H1 (cell line): Measurements from ENCODE around the gene SFMBT2. TPM values are rescaled to one million over a fixed set of nuclear protein-coding genes. Genes with fewer than 3 reads are reported as not detected.

Source experiments
- CTCF ChIA-PET: fragments of 300-600 bp; sonication (Branson Sonifier 250); formaldehyde crosslinking; loops from one replicate; lab custom pipeline; 2021; ENCODE audit not compliant: partially characterized antibody; lab: Charles Lee
- POLR2A ChIA-PET: fragments of 300-600 bp; sonication (Branson Sonifier 250); formaldehyde crosslinking; loops from one replicate; lab custom pipeline; 2021; ENCODE audit warnings: inconsistent platforms; ENCODE audit not compliant: partially characterized antibody; lab: Charles Lee
- DNase-seq, 2 experiments: peaks; one replicate each; pipeline versions ENCODE4 v3.0.0 to v3.0.0-alpha.2; 2010 to 2022; ENCODE audit warnings: low spot score in 2 of 2, low read depth in 1 of 2, mixed read lengths in 1 of 2
- FAIRE-seq: peaks from 2 replicates; lab custom pipeline; 2011; peaks lifted over from hg19 to GRCh38; lab: Jason Lieb, UNC
- H2AFZ ChIP-seq: 2 replicates; pipeline ENCODE4 v1.8.1; 2012; ENCODE audit warnings: low read length, inconsistent platforms
- H2AK5ac ChIP-seq: 2 replicates; pipeline ENCODE4 v1.6.1; 2013; ENCODE audit warnings: low read depth, low read length
- H2BK120ac ChIP-seq: replicated peaks from 2 replicates; pipeline ENCODE3; 2013; ENCODE audit warnings: low read depth, low read length, inconsistent platforms
- H2BK12ac ChIP-seq: 2 replicates; pipeline ENCODE4 v1.6.1; 2013; ENCODE audit warnings: low read depth, low read length
- H2BK15ac ChIP-seq: 2 replicates; pipeline ENCODE4 v1.6.1; 2013; ENCODE audit warnings: low read length
- H2BK20ac ChIP-seq: 2 replicates; pipeline ENCODE4 v1.6.1; 2013; ENCODE audit warnings: low read length
- H2BK5ac ChIP-seq: 2 replicates; pipeline ENCODE4 v1.6.1; 2013; ENCODE audit warnings: low read depth, low read length
- H3K14ac ChIP-seq: 2 replicates; pipeline ENCODE4 v1.6.1; 2013; ENCODE audit warnings: inconsistent platforms; ENCODE audit not compliant: insufficient read length
- H3K18ac ChIP-seq: 2 replicates; pipeline ENCODE4 v1.6.1; 2013; ENCODE audit warnings: low read length; ENCODE audit errors: extremely low read depth
- H3K23ac ChIP-seq: 2 replicates; pipeline ENCODE4 v1.6.1; 2013; ENCODE audit warnings: inconsistent platforms; ENCODE audit not compliant: insufficient read length
- H3K23me2 ChIP-seq: 2 replicates; pipeline ENCODE4 v1.6.1; 2013; ENCODE audit warnings: low read depth, low read length
- H3K27ac ChIP-seq: 2 replicates; pipeline ENCODE4 v1.6.1; 2011; ENCODE audit warnings: low read depth, low read length, inconsistent platforms
- H3K27me3 ChIP-seq, 4 experiments: replicated peaks in 1 of 4; 1 replicate in 1 of 4; 2 replicates in 3 of 4; pipeline versions ENCODE4 v1.6.1 to v1.8.1; 2011 to 2013; ENCODE audit warnings: low read length in 3 of 4, mild to moderate bottlenecking in 3 of 4, inconsistent platforms in 2 of 4, mixed read lengths in 2 of 4, moderate library complexity in 1 of 4; ENCODE audit not compliant: control insufficient read depth in 3 of 4, insufficient read depth in 3 of 4; ENCODE audit errors: extremely low read depth in 1 of 4
- H3K36me3 ChIP-seq, 4 experiments: 2 replicates each; pipeline versions ENCODE4 v1.6.1 to v1.8.1; 2011 to 2013; ENCODE audit warnings: mild to moderate bottlenecking in 4 of 4, low read length in 3 of 4, moderate library complexity in 2 of 4, control low read depth in 1 of 4, inconsistent platforms in 1 of 4; ENCODE audit not compliant: insufficient read depth in 4 of 4, control insufficient read depth in 2 of 4
- H3K4ac ChIP-seq: replicated peaks from 2 replicates; pipeline ENCODE3; 2013; ENCODE audit warnings: low read length, low read depth, mixed read lengths, inconsistent platforms; ENCODE audit not compliant: insufficient read length
- H3K4me1 ChIP-seq, 4 experiments: replicated peaks in 1 of 4; 1 replicate in 1 of 4; 2 replicates in 3 of 4; pipeline versions ENCODE4 v1.6.1 to v1.8.1; 2011 to 2013; ENCODE audit warnings: low read length in 3 of 4, inconsistent platforms in 2 of 4, mixed read lengths in 1 of 4; ENCODE audit not compliant: insufficient read depth in 4 of 4, control insufficient read depth in 3 of 4
- H3K4me2 ChIP-seq, 2 experiments: 2 replicates each; pipeline versions ENCODE4 v1.6.1 to v1.8.1; 2011 to 2013; ENCODE audit warnings: low read depth in 2 of 2, low read length in 2 of 2, control low read depth in 1 of 2, inconsistent platforms in 1 of 2, mild to moderate bottlenecking in 1 of 2; ENCODE audit not compliant: insufficient read depth in 1 of 2
- H3K4me3 ChIP-seq, 4 experiments: fragments of 200-600, 300-600 bp in 1 of 4; sonication (generic), shearing (Covaris generic), sonication (Bioruptor Twin) in 1 of 4; 2 replicates each; pipeline versions ENCODE4 v1.5.1 to v1.8.1; 2011 to 2016; ENCODE audit warnings: low read length in 4 of 4, low read depth in 3 of 4, control low read depth in 2 of 4, inconsistent platforms in 2 of 4, mild to moderate bottlenecking in 2 of 4, mixed read lengths in 1 of 4, moderate library complexity in 1 of 4; ENCODE audit not compliant: insufficient read depth in 2 of 4; ENCODE audit errors: extremely low read depth in 1 of 4
- H3K56ac ChIP-seq: replicated peaks from 2 replicates; pipeline ENCODE3; 2013; ENCODE audit warnings: low read depth, mild to moderate bottlenecking, mixed read lengths, low read length, inconsistent platforms; ENCODE audit not compliant: insufficient read length
- H3K79me1 ChIP-seq: 2 replicates; pipeline ENCODE4 v1.6.1; 2013; ENCODE audit warnings: low read depth, low read length, control low read depth
- H3K79me2 ChIP-seq, 2 experiments: 2 replicates each; pipeline versions ENCODE4 v1.6.1 to v1.8.1; 2012 to 2013; ENCODE audit warnings: low read length in 2 of 2, mild to moderate bottlenecking in 2 of 2, inconsistent platforms in 1 of 2; ENCODE audit not compliant: insufficient read depth in 2 of 2, control insufficient read depth in 1 of 2
- H3K9ac ChIP-seq, 4 experiments: replicated peaks in 1 of 4; 1 replicate in 1 of 4; 2 replicates in 3 of 4; pipeline versions ENCODE4 v1.6.1 to v1.8.1; 2011 to 2013; ENCODE audit warnings: low read depth in 3 of 4, low read length in 3 of 4, control low read depth in 2 of 4, mild to moderate bottlenecking in 2 of 4, moderate library complexity in 2 of 4, inconsistent platforms in 1 of 4; ENCODE audit errors: extremely low read depth in 1 of 4
- H3K9me3 ChIP-seq, 2 experiments: 2 replicates each; pipeline versions ENCODE4 v1.6.1 to v1.8.1; 2012 to 2013; ENCODE audit warnings: mild to moderate bottlenecking in 2 of 2, moderate library complexity in 2 of 2, control low read depth in 1 of 2, inconsistent platforms in 1 of 2, low read depth in 1 of 2, low read length in 1 of 2, mixed read lengths in 1 of 2; ENCODE audit not compliant: insufficient read depth in 2 of 2
- H4K20me1 ChIP-seq, 2 experiments: replicated peaks in 1 of 2; 2 replicates each; pipeline versions ENCODE3 to v1.8.1; 2011 to 2013; ENCODE audit warnings: inconsistent platforms in 2 of 2, low read length in 2 of 2, mild to moderate bottlenecking in 1 of 2; ENCODE audit not compliant: insufficient read depth in 2 of 2, control insufficient read depth in 1 of 2
- H4K5ac ChIP-seq: 2 replicates; pipeline ENCODE4 v1.6.1; 2013; ENCODE audit warnings: low read length, low read depth, mixed read lengths, inconsistent platforms; ENCODE audit not compliant: insufficient read length
- H4K8ac ChIP-seq: 2 replicates; pipeline ENCODE4 v1.8.0; 2013; ENCODE audit warnings: mild to moderate bottlenecking, moderate library complexity, low read length, inconsistent platforms; ENCODE audit not compliant: insufficient read depth; ENCODE audit errors: extremely low read depth
- H4K91ac ChIP-seq: replicated peaks from 2 replicates; pipeline ENCODE3; 2013; ENCODE audit warnings: low read length, mixed read lengths, inconsistent platforms; ENCODE audit not compliant: insufficient read length
- ATF2 ChIP-seq: IDR thresholded peaks from 2 replicates; pipeline ENCODE4 v1.6.1; 2012; ENCODE audit warnings: low read length, inconsistent platforms
- ATF3 ChIP-seq: IDR thresholded peaks from 2 replicates; pipeline ENCODE4 v1.6.1; 2011; ENCODE audit warnings: low read depth, mild to moderate bottlenecking, low read length; ENCODE audit not compliant: insufficient read depth
- BACH1 ChIP-seq: IDR thresholded peaks from 2 replicates; pipeline ENCODE4 v1.6.1; 2012; ENCODE audit warnings: low read length, improper control_type of control experiment
- CBX5 ChIP-seq: fragments of 300-800, 300-1000 bp; sonication (generic); IDR thresholded peaks from 2 replicates; pipeline ENCODE4 v1.7.1; 2016; ENCODE audit warnings: antibody characterized with exemption, low read length, low read depth
- CBX8 ChIP-seq: fragments of 300-800, 300-1000 bp; sonication (generic); IDR thresholded peaks from 2 replicates; pipeline ENCODE4 v1.7.1; 2016; ENCODE audit warnings: low read depth, low read length, borderline replicate concordance
- CREB1 ChIP-seq: IDR thresholded peaks from 2 replicates; pipeline ENCODE4 v1.6.1; 2012; ENCODE audit warnings: inconsistent platforms
- HDAC2 ChIP-seq, 2 experiments: fragments of 300-600 bp in 1 of 2; sonication (generic) in 1 of 2; IDR thresholded peaks; 2 replicates each; pipeline ENCODE4 v1.6.1; 2011 to 2012; ENCODE audit warnings: low read depth in 2 of 2, low read length in 2 of 2, mild to moderate bottlenecking in 2 of 2, moderate library complexity in 2 of 2, borderline replicate concordance in 1 of 2, inconsistent platforms in 1 of 2
- HDAC6 ChIP-seq: IDR thresholded peaks from one replicate; pipeline ENCODE4 v1.7.1; 2012; ENCODE audit warnings: low read depth, mild to moderate bottlenecking, inconsistent platforms, low read length, moderate library complexity
- RNF2 ChIP-seq: fragments of 200-900, 300-1000 bp; sonication (generic); IDR thresholded peaks from 2 replicates; pipeline ENCODE4 v1.7.1; 2016; ENCODE audit warnings: borderline replicate concordance, low read depth, mild to moderate bottlenecking, antibody characterized with exemption, low read length; ENCODE audit not compliant: poor library complexity, severe bottlenecking; ENCODE audit errors: missing control alignments
- SIRT6 ChIP-seq: IDR thresholded peaks from one replicate; pipeline ENCODE4 v1.7.1; 2012; ENCODE audit warnings: low read length, inconsistent platforms
- USF2 ChIP-seq: IDR thresholded peaks from 2 replicates; pipeline ENCODE4 v1.6.1; 2011; ENCODE audit warnings: low read length, improper control_type of control experiment
- WGBS, 2 experiments: shearing (Covaris generic) in 1 of 2; methylation state at CpG; one replicate each; pipeline versions ENCODE4 v1.1.6 to v1.1.7; 2013 to 2015; ENCODE audit warnings: low lambda C conversion rate in 2 of 2, mixed read lengths in 2 of 2, inconsistent platforms in 1 of 2, low coverage in 1 of 2, missing lambda C conversion rate in 1 of 2; ENCODE audit not compliant: insufficient replicate concordance in 2 of 2, insufficient coverage in 1 of 2, insufficient read length in 1 of 2; ENCODE audit errors: extremely low coverage in 1 of 2, missing lambda C conversion rate in 1 of 2; 5-methylcytosine and 5-hydroxymethylcytosine counted together
- polyA plus RNA-seq, 7 experiments: library from polyadenylated mRNA; depleted of rRNA in 3 of 7; stranded (reverse) in 5 of 7; unstranded in 2 of 7; fragments of >200 nt in 5 of 7; fragments of 200-250 nt in 2 of 7; gene quantifications; 1 replicate in 5 of 7; 2 replicates in 1 of 7; 4 replicates in 1 of 7; pipeline versions ENCODE4 v1.2.1 to v1.2.3, GENCODE V29; 2011 to 2013; ENCODE audit warnings: missing spikeins in 2 of 7, mixed read lengths in 2 of 7
- total RNA-seq: library from RNA; stranded (reverse); fragmentation: NEBNext Ultra II Directional; extraction: Animal tissue kit (Norgen Biotek cat#: 25700); gene quantifications from 2 replicates; pipeline ENCODE4 v1.2.1, GENCODE V29; 2021

Gene SFMBT2
- total and polyA plus RNA-seq, 2 of the 8 experiments (the other 6 are each of a cell fraction or from before 2014, with no cell fraction given): 2.9 to 11.0 TPM

- H2BK20ac ChIP-seq: no peak overlapping the region
- H3K4me3 ChIP-seq: no peak overlapping the region
- no peak overlapping the region for H3K27ac ChIP-seq
- H3K4me2 ChIP-seq: no peak overlapping the region
- H2AK5ac ChIP-seq: no peak overlapping the region
- ChIA-PET CTCF (no interaction called here), POLR2A (no interaction called here)
- H4K91ac ChIP-seq: no peak overlapping the region
- no peaks in the 10 kb centered on the region for H3K79me1 ChIP-seq
- H2AFZ ChIP-seq: no peak overlapping the region
- FAIRE-seq: no peak
- H3K56ac ChIP-seq: no peak overlapping the region
- H4K5ac ChIP-seq: no peak overlapping the region
- DNase-seq: no peak
- no peak overlapping the region for H4K8ac ChIP-seq
- H3K4me1 ChIP-seq: peaks cover 0 to 8% (median 0%) of the 10 kb centered on the region in 4 experiments; a peak in 2 of 7 replicates
- H3K27me3 ChIP-seq: no peaks in the 10 kb centered on the region
- no peak overlapping the region for H3K9ac ChIP-seq
- no peak overlapping the region for H3K23ac ChIP-seq
- no peak overlapping the region for H2BK15ac ChIP-seq
- no peaks in the 10 kb centered on the region for H3K36me3 ChIP-seq
- H2BK5ac ChIP-seq: no peak overlapping the region
- WGBS, 2 experiments: 99% methylated on average over 7 of the region's 7 CpGs; no CpG with 5 or more reads in 1 of the 2 experiments
- H2BK120ac ChIP-seq: no peak overlapping the region
- no peaks in the 10 kb centered on the region for H3K79me2 ChIP-seq
- H3K23me2 ChIP-seq: no peaks in the 10 kb centered on the region
- H3K4ac ChIP-seq: no peak overlapping the region
- no peak overlapping the region for H3K18ac ChIP-seq
- H3K9me3 ChIP-seq: no peaks in the 10 kb centered on the region
- no peak overlapping the region for H2BK12ac ChIP-seq
- no peaks in the 10 kb centered on the region for H4K20me1 ChIP-seq
- H3K14ac ChIP-seq: no peak overlapping the region
- TF ChIP-seq HDAC2 (IDR thresholded peaks at IDR 0.05; ENCODE audit: borderline replicate concordance in 1 of 2, low read depth in 2 of 2, low read length in 2 of 2): no peak
- TF ChIP-seq BACH1: no peak
- TF ChIP-seq CBX8: no peak
- no peak for TF ChIP-seq HDAC6
- TF ChIP-seq RNF2: no peak
- no peak for TF ChIP-seq SIRT6
- no peak for TF ChIP-seq CREB1
- TF ChIP-seq CBX5: no peak
- no peak for TF ChIP-seq ATF3
- no peak for TF ChIP-seq ATF2
- TF ChIP-seq USF2: no peak
Observed at GRCh38 chr10:7439696-7440095, 28.9 kb upstream of the SFMBT2 start.
